Stimulated activated CD4-positive, alpha-beta T cell treated with anti-CD3 and anti-CD28 coated beads, Interleukin-1b, Interleukin-23, amount 100 ng/mL, for 4 hours (primary cell): ENCODE data around the gene HTT.

Source experiments
- DNase-seq, 2 donors: peaks; one replicate each; pipeline ENCODE4 v3.0.0-alpha.2; 2020; ENCODE audit warnings: low read depth in 2 of 2

Gene HTT

GRCh38 chr4:3234171-3235029 is 159.9 kb downstream of the HTT start:
- DNase-seq = no peak

- DNase-seq = no peak
These were observed 160.5 kb downstream of the HTT start for GRCh38 chr4:3235030-3235345.

- DNase-seq = no peak
These were observed 161.1 kb downstream of the HTT start for GRCh38 chr4:3235581-3235980.

- DNase-seq = no peak
These were observed 161.9 kb downstream of the HTT start for GRCh38 chr4:3236326-3236878.

GRCh38 chr4:3237266-3237665 is 162.8 kb downstream of the HTT start:
- DNase-seq = no peak

GRCh38 chr4:3237712-3238560 is 163.5 kb downstream of the HTT start:
- no peak for DNase-seq

- DNase-seq = no peak
These were observed 164.2 kb downstream of the HTT start for GRCh38 chr4:3238721-3239120.

- no peak for DNase-seq
These were observed 164.8 kb downstream of the HTT start for GRCh38 chr4:3239303-3239702.

- no peak for DNase-seq
These were observed 165.8 kb downstream of the HTT start for GRCh38 chr4:3239998-3240920.

GRCh38 chr4:3240936-3241522 is 166.5 kb downstream of the HTT start:
- DNase-seq = no peak

- no peak for DNase-seq
These were observed 167.5 kb downstream of the HTT start for GRCh38 chr4:3241898-3242524.

GRCh38 chr4:3243136-3243780 is 168.8 kb downstream of the HTT start:
- no peak for DNase-seq

GRCh38 chr4:3244002-3244401 is 169.5 kb downstream of the HTT start:
- no peak for DNase-seq

GRCh38 chr4:3244747-3245146 is 170.3 kb downstream of the HTT start:
- no peak for DNase-seq

- no peak for DNase-seq
These were observed 171.2 kb downstream of the HTT start for GRCh38 chr4:3245676-3246075.

GRCh38 chr4:3246458-3247398 is 172.2 kb downstream of the HTT start:
- no peak for DNase-seq

- DNase-seq = no peak
These were observed 173.1 kb downstream of the HTT start for GRCh38 chr4:3247399-3248177.

GRCh38 chr4:3248178-3248480 is 173.6 kb downstream of the HTT start:
- DNase-seq = no peak
